Urothelium cell line (cell line): Measurements from ENCODE around the gene DNAAF9.

Source experiments
- DNase-seq: peaks from one replicate; pipeline ENCODE4 v3.0.0; 2011; ENCODE audit warnings: low spot score, mixed read lengths
- FAIRE-seq: peaks from 2 replicates; lab custom pipeline; 2011; peaks lifted over from hg19 to GRCh38; lab: Jason Lieb, UNC

DNAAF9 gene

DNA sequence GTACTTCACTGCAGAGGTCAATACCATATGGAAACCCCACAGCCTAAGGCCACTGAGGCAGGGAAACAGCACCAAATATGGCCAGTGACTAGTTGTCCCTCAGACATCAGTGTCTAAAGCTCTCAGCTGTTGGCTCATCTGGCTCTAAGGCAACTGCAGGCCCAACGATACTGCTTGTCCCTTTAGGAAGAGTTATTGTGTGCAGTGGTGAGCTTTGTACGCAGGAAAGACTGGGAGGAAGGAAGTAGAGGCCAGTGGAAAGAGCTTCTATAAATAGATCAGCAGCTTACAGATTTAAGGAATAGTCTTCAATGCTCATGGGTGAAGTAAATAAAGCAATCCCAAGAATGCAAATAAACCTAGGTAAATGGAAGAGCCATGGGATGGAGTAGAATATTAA lies 29.3 kb downstream of the DNAAF9 start:
- FAIRE-seq (no peak), DNase-seq (no peak)

DNA sequence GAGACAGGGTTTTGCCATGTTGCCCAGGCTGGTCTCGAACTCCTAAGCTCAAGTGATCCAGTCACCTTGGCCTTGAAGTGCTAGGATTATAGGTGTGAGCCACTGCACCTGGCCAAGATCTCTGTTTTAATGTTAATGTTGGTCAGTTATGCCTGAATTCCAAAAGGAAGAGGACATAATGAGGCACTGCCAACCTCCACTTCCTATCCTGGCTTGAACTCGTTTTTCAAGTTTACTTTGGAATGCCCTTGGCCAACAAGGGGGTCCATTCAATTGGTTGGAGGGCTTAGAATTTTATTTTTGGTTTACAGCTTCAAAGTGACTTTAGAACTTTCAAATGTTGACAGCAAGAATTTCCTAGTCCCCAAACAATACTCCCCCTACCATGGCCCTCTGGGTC lies 29.8 kb downstream of the DNAAF9 start:
- DNase-seq (no peak), FAIRE-seq (no peak)

- DNase-seq (no peak), FAIRE-seq (no peak)
Measured at GRCh38 chr20:3374296-3374695, 33.2 kb downstream of the DNAAF9 start.

GRCh38 chr20:3371754-3372153 lies 35.7 kb downstream of the DNAAF9 start:
- DNase-seq (no peak), FAIRE-seq (no peak)

DNA sequence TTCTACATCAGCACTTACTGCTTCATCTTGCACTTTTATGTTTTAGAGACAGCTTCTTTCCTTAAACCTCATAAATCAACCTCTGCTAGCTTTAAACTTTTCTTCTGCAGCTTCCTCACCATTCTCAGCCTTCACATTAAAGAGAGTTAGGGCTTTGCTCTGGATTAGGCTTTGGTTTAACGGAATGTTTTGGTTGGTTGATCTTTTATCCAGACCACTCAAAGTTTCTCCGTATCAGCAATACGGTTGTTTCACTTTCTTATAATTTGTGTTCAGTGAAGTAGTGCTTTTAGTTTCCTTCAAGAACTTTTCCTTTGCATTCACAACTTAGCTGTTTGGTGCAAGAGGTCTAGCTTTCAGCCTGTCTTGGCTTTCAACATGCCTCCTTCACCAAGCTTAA lies 40.4 kb downstream of the DNAAF9 start:
- no peak for DNase-seq
- no peak for FAIRE-seq

DNA sequence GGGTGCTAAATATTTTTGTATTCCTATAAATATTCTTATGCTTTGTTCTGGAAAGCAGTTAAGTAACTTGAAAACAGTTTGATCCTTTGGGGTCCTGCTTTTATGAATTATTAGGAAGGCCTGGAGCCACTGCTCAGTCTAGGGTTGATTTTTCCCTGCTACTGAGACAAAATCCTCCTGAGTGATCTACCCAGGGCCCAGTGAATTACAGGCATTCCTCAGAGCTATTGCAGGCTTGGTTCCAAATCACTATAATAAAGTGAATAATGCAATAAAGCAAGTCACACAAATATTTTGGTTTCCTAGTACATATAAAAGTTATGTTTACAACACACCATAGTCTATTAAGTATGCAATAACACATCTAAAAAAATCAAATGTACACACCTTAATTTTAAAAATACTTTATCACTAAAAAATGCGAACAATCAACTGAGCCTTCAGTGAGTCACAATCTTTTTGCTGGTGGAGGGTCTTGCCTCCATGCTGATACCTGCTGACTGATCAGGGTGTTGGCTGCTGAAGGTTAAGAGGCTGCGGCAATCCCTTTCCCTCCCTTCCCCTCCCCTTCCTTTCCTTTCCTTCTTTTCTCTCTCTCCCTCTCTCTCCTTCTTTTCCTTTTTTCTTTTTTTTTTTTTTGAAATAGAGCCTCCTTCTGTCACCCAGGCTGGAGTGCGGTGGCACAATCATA lies 43.0 kb downstream of the DNAAF9 start:
- no peak for FAIRE-seq

DNA sequence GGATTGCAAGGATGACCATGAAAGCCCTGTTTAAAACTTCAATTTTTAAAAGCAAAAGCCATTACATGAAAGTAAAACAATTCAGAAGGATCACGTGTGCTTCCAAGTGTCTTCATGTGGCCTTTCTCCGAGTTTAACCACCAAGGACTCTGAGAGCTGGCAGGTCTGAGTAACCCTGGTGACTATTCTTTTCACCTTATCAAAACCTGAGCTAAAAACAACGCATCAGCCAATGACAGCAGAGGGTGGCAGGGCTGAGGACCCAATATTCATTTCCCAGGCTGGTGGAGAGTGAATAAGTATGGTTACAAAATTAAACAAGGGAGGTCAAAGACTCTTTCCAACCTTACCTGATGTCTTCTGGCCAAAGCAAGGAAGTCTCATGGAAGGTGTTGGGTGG lies 46.7 kb downstream of the DNAAF9 start:
- DNase-seq = no peak
- FAIRE-seq = no peak

More for the DNA sequence above, 43.0 kb downstream of the DNAAF9 start:
- DNase-seq = no peak

DNA sequence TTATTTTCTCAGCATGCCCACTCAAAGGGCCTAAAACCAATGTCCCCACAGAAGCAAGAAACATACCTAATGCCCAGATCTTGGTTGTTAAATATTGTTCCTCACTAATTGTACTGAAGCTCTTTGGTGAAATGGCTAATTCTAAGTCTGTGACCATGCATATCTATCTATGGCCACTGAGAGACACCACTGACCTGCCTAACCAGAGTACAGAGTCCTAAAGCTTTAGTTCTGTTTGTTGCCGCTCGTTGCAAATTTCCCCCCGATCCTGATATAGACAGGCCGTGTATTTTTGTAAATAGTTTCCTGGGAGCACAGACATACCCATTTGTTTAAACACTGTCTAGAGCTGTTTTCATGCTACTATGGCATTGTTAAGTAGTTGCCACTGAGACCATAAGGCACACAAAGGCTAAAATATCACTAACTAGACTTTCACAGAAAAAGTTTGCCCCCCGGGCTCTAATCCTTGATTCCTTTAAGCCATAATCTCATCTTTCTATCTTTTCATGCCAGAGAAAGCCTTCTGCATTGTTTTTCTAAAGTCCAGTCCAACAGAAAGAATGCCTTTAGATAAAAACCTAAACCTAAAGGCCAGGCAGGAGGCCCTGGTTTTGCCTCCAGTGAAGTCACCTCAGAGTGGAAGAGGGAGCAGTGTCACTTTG lies 48.7 kb downstream of the DNAAF9 start:
- DNase-seq = no peak
- no peak for FAIRE-seq
